Skeletal muscle satellite cell (primary cell): ENCODE measurements around the gene WDR64.
"Not testable (repeated sequence)": the region's sequence is repeated elsewhere in the genome, so short reads cannot be mapped to it uniquely, and the experiment has no call there.

Experiments
- H3K27me3 ChIP-seq: 2 replicates; pipeline ENCODE4 v1.7.0; 2013; ENCODE audit warnings: low read length; ENCODE audit not compliant: control insufficient read depth, insufficient read depth
- H3K36me3 ChIP-seq: 2 replicates; pipeline ENCODE4 v1.7.0; 2013; ENCODE audit warnings: mild to moderate bottlenecking, control low read depth, low read length; ENCODE audit not compliant: insufficient read depth
- H3K4me1 ChIP-seq: 2 replicates; pipeline ENCODE4 v1.7.0; 2013; ENCODE audit warnings: low read length; ENCODE audit not compliant: control insufficient read depth, insufficient read depth
- H3K4me2 ChIP-seq: 2 replicates; pipeline ENCODE4 v1.7.0; 2013; ENCODE audit warnings: mild to moderate bottlenecking, low read length
- H3K4me3 ChIP-seq: 2 replicates; pipeline ENCODE4 v1.7.0; 2013; ENCODE audit warnings: low read length
- H3K9ac ChIP-seq: 2 replicates; pipeline ENCODE4 v1.7.0; 2013; ENCODE audit warnings: mild to moderate bottlenecking, low read depth, low read length, moderate library complexity
- H3K9me3 ChIP-seq: replicated peaks from 2 replicates; pipeline ENCODE4 v1.7.0; 2013; ENCODE audit warnings: mild to moderate bottlenecking, control low read depth, low read length

WDR64 gene

DNA sequence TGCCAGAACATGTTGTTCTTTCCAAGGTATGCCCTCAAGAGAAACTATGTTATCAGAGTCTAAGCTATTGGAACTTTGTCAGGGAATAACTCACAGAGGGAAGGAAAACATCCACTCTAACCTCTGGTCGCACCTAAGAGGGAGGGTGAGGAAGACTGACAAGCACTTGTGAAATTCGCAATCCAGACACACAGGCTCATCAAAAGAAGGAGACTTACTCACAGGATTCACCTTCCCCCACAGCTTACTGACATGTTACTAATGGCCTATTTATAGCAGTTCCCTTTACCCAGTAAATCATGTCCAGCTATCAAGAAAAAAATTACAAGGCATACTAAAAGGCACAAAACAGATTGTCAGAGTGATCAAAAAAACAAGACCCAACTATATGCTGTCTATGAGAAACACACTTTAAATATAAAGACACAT, 36.9 kb downstream of the WDR64 start:
- no peak overlapping the region for H3K9ac ChIP-seq
- H3K9me3 ChIP-seq: no peaks in the 10 kb centered on the region
- H3K4me1 ChIP-seq: peaks cover 12% of the 10 kb centered on the region
- no peaks in the 10 kb centered on the region for H3K36me3 ChIP-seq
- H3K4me2 ChIP-seq: no peak overlapping the region
- H3K27me3 ChIP-seq: no peaks in the 10 kb centered on the region
- H3K4me3 ChIP-seq: no peak overlapping the region

DNA sequence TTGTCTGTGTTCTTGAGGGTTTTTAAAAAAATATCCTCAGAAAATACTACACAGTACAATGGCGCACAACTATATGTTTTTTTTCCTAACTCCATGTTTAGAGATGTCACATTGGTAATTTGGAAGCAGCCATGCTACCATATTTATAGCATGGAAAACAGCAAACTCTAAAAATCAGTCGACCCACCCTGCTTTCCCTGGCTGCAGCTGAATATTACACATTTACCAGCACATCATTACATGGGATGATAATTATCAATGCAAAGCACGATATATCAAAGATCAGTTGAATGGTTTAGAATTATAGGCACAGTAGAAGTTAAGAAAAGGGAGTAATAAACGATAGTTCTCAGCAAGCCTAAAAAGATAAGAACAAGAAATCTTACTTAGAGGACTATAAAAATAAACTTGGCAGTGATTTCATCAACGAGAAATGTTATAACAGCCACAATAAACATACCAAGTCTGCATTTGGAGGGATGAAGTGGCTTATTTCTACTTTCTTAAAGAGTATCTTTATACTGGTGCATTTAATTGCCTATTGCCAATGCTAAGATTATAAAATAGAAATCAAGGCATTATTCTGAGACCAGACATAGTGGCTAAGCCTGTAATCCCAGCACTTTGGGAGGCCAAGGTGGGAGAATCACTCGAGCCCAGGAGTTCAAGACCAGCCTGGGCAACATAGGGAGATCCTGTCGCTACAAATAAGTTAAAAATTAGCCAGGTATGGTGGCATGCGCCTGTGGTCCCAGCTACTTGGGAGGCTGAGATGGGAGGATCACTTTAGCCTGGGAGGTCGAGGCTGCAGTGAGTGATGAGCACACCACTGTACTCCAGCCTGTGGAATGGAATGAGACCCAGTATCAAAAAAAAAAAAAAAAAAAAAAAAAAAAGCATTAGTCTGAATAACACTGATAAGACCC, 43.4 kb downstream of the WDR64 start:
- Histone ChIP-seq H3K4me2 (peak overlapping the region; percentile 13), H3K9me3 (no peaks in the 10 kb centered on the region), H3K4me1 (peaks cover 8% of the 10 kb centered on the region), H3K27me3 (no peaks in the 10 kb centered on the region), H3K36me3 (no peaks in the 10 kb centered on the region), H3K4me3 (no peak overlapping the region), H3K9ac (no peak overlapping the region)

DNA sequence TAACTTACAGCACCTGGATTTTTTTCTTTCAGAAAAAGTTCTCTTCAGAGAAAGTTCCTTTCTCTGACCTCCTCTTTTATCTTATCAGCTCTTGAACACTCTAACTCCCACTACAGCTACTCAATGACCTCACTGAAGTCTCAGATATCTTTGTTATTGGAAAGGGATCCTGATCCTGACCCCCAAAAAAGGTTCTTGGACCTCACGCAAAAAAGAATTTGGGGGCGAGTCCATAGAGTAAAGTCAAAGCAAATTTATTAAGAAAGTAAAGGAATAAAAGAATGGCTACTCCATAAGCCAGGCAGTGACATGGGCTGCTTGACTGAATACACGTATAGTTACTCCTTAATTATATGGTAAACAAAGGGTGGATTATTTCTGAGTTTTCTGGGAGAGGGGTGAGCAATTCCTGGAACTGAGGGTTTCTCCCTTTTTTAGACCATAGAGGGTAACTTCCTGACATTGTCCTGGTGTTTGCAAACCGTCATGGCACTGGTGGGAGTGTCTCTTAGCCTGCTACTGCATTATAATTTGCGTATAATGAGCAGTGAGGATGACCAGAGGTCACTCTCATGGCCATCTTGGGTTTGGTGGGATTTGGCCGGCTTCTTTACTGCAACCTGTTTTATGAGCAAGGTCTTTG, 44.2 kb downstream of the WDR64 start:
- Histone ChIP-seq H3K4me2 (no peak overlapping the region), H3K9me3 (no peaks in the 10 kb centered on the region), H3K27me3 (no peaks in the 10 kb centered on the region), H3K4me3 (no peak overlapping the region), H3K4me1 (peaks cover 8% of the 10 kb centered on the region), H3K36me3 (no peaks in the 10 kb centered on the region), H3K9ac (no peak overlapping the region)

DNA sequence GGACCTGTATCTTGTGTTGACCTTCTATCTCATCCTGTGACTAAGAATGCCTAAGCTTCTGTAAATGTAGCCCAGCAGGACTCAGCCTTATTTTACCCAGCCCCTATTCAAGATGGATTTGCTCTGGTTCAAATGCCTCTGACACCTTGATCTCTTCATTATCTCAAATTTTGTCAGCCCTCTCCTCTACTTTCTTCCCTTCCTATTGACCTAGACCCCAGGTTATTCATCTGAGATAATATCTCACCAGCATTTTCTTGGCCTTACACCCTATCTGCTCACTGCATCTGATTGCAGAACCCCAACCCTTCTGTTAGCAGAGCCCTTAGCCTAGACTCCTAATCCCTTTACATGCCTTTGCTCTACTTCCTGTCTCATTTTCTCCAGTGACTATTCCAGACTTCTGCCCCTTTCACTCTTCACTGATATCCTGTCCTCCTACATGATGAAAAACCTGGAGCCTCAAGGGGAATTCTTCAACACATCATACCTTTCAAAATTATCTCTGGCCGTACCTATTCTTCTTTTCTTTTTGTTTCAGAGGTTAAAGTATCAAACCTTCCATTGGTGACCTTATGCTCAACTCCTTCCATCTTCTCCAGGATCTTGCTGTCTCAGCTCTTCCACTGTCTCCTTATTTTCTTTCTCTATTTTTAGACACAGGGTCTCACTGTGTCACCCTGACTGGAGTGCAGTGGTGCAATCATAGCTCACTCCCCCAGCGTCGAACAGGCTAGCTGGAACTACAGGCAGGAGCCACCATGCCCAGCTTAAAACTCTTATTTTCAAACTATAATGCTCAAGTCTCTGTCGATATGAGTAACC, 44.9 kb downstream of the WDR64 start:
- Histone ChIP-seq H3K4me1 (peaks cover 16% of the 10 kb centered on the region), H3K9me3 (no peaks in the 10 kb centered on the region), H3K4me2 (no peak overlapping the region), H3K9ac (no peak overlapping the region), H3K27me3 (no peaks in the 10 kb centered on the region), H3K4me3 (no peak overlapping the region), H3K36me3 (no peaks in the 10 kb centered on the region)

DNA sequence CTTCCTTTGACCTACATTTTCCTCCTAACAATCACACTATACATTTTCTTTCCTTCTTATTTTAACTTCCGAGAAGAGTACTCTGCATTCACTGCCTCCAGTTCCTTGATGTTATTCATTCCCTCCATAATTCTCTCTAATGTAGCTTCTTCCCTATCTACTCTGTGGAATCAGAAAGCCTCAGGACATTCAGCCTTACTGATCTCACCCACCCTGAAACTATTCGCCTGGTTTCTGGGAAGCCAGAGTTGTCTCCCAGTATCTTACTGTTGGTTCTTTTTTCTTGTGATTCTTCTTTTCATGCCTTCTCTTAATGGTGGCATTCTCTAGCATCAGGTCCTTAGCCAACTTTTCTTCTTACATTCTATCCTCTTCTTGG, 45.5 kb downstream of the WDR64 start:
- Histone ChIP-seq H3K9ac (no peak overlapping the region), H3K36me3 (no peaks in the 10 kb centered on the region), H3K27me3 (no peaks in the 10 kb centered on the region), H3K4me2 (no peak overlapping the region), H3K4me1 (peaks cover 20% of the 10 kb centered on the region), H3K4me3 (no peak overlapping the region), H3K9me3 (no peaks in the 10 kb centered on the region)

DNA sequence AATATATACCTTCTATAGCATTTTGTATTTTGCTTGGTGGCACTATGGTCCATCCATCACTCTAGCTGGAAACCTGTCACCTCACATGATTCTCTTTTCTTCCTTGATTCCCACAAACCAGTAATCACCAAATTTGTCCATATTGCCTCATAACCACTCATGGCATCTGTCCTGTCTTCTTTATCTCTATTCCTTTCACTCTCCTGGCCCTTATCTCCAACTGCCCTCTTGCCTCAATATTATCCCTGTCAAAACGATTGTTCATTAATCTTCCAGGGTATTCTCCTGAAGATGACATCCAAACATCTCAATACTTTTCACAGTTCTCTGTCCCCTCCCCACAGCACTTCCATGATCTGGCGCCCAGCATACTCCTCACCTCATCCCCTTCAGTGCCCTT, 46.1 kb downstream of the WDR64 start:
- H3K36me3 ChIP-seq: no peaks in the 10 kb centered on the region
- H3K4me1 ChIP-seq: peaks cover 26% of the 10 kb centered on the region

DNA sequence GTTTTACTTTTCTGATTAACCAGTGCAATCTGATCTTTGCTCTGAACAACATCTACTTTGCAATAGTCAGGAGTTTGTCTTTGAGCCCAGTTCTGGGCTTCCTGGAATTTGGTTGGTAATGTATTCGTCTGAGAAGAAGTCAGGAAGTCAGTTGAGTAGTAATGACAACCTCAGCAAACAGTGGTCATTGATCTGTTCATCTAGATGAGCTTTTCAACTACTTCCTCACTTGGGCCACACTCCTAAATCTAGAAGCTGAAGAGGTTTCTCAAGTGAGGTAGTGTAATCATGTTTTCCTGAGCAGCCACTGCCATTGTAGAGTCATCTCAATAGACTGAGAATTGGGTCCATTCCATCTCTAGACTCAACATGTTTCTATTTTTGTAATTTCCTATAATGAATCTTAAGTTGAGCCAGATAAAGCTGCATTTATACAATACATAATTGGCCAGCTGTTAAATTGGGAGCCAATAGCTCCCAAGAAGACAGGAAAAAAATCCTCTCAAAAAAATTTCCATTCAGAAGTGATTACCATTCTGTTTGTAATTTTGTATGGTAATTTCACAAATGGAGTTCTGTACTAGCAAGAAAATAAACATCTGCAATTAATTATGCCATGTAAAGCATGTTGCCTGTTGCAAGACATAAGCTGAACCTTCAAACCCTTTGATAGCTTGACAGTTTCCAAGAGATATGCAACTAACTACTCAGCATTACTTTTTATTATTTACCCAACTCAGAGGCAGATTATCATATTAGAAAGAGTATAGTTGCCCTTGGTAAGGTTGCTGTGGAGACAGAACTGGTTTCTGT, 49.6 kb downstream of the WDR64 start:
- H3K4me1 ChIP-seq: peaks cover 33% of the 10 kb centered on the region
- no peak overlapping the region for H3K4me3 ChIP-seq
- no peaks in the 10 kb centered on the region for H3K9me3 ChIP-seq
- no peaks in the 10 kb centered on the region for H3K27me3 ChIP-seq
- no peaks in the 10 kb centered on the region for H3K36me3 ChIP-seq
- H3K9ac ChIP-seq: no peak overlapping the region
- H3K4me2 ChIP-seq: peak overlapping the region; percentile 50

More for the DNA sequence above, 46.1 kb downstream of the WDR64 start:
- Histone ChIP-seq H3K9me3 (no peaks in the 10 kb centered on the region), H3K27me3 (no peaks in the 10 kb centered on the region), H3K4me2 (no peak overlapping the region), H3K4me3 (no peak overlapping the region), H3K9ac (no peak overlapping the region)

DNA sequence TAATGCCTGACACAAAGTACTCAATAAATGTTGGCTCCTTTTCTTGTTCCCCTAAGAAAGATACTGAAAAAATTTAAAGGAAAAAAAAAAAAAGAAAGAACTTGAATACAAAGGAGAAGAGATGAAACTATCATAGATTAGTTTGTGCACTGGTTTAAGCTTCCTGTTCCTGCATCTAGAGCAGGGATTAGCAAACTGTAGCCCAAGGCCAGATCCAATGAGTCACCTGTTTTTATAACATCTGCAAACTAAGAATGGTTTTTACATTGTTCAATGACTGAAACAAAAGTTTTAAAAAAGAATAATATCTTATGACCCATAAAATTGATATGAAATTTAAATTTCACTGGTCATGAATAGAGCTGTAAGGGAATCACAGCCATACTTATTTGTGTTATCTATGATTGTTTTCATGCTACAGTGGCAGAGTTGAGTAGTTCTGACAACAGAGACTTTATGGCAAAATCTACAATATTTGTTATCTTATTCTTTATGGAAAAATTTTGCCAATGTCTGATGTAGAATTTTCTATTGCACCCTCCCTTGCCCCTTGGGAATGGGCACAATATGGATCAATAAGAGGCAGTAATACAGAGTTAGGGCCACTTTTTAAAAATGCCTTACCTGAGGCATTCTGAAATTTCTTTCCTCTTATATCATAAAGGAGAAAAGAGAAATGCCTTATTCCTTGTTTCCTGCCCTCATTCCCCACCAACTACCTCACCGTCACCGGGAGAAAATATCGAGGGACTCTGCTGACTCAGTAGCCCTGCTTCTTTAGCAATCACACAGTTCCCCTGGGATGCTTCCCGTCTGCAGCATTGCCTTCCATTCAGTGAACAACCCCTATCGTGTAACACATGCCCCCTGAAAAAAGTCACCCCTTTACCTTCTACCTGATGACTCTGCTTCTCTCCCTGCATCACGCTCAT, 50.6 kb downstream of the WDR64 start:
- no peaks in the 10 kb centered on the region for H3K36me3 ChIP-seq
- no peaks in the 10 kb centered on the region for H3K27me3 ChIP-seq
- H3K4me1 ChIP-seq: peaks cover 43% of the 10 kb centered on the region
- H3K4me2 ChIP-seq: peak overlapping the region; percentile 50
- H3K9me3 ChIP-seq: no peaks in the 10 kb centered on the region
- H3K9ac ChIP-seq: no peak overlapping the region
- no peak overlapping the region for H3K4me3 ChIP-seq

DNA sequence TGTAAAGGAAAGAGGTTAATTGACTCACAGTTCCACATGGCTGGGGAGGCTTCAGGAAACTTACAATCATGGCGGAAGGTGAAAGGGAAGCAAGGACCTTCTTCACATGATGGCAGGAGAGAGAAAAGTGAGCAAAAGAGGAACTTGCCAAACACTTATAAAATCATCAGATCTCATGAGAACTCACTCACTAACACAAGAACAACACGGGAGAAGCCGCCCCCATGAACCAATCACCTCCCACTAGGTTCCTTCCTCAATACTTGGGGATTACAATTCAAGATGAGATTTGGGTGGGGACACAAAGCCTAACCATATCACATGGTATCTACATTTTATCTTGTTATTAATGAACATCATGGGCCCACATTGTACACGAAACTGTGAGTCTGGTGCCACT, 51.7 kb downstream of the WDR64 start:
- not testable (repeated sequence) for H3K9me3 ChIP-seq, H3K4me3 ChIP-seq, H3K36me3 ChIP-seq, H3K9ac ChIP-seq, H3K4me2 ChIP-seq, H3K27me3 ChIP-seq
- H3K4me1 ChIP-seq: peaks cover 53% of the 10 kb centered on the region

DNA sequence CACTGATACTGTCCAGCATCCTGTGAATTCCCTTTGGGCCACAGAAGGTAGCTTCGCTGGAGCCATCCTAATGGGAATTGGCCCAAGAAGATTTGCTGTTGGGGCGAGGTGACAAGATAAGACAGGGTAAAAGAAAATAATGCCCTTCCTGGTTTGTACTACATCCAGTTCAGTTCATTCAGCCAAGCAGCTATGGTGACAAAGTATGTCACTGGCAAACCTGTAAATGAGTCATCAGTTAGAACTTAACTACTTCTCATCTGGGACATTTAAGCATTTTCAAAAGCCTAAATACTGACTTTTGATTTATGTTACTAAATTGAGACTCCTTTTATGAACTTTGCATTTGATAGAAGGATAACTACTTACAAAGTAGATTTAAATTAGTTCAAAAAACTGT, 54.2 kb downstream of the WDR64 start:
- Histone ChIP-seq H3K4me1 (peaks cover 55% of the 10 kb centered on the region), H3K9me3 (no peaks in the 10 kb centered on the region), H3K9ac (no peak overlapping the region), H3K27me3 (no peaks in the 10 kb centered on the region), H3K36me3 (no peaks in the 10 kb centered on the region), H3K4me2 (no peak overlapping the region), H3K4me3 (no peak overlapping the region)
